HCT116 (cell line): ENCODE data around the gene ZDHHC14. TPM values are rescaled to one million over a fixed set of nuclear protein-coding genes. Genes with fewer than 3 reads are reported as not detected.

Experiments used
- ATAC-seq: fragments of 200-7000 bp; cut with Tn5 transposase; 2 replicates; pipeline ENCODE4 v1.9.1; 2020; ENCODE audit warnings: mild to moderate bottlenecking, moderate library complexity
- BruUV-seq: library from RNA; stranded (reverse); fragments of 400-500 nt; replicated peaks from 2 replicates; lab custom pipeline; 2021; lab: Mats Ljungman, UMichigan
- CTCF ChIA-PET: fragments of 300-600 bp; sonication (Branson Sonifier 250); formaldehyde crosslinking; loops from one replicate; lab custom pipeline; 2021; ENCODE audit warnings: antibody characterized with exemption; lab: Charles Lee
- POLR2A ChIA-PET: fragments of 300-600, 350-600 bp; sonication (Branson Sonifier 250); formaldehyde crosslinking; loops from one replicate; lab custom pipeline; 2021; ENCODE audit warnings: antibody characterized with exemption; lab: Charles Lee
- RAD21 ChIA-PET, 2 experiments: fragments of 300-600 bp; sonication (Branson Sonifier 250); formaldehyde crosslinking; loops; one replicate each; lab custom pipeline; 2023; ENCODE audit warnings: low total read pairs in 2 of 2; ENCODE audit not compliant: uncharacterized antibody in 2 of 2, unreplicated experiment in 2 of 2, low non-redundant PET in 1 of 2; lab: Charles Lee
- DNase-seq: peaks from one replicate; pipeline ENCODE4 v3.0.0-alpha.2; 2010; ENCODE audit warnings: low read depth, low spot score
- H2AFZ ChIP-seq: fragments of 200-600 bp; shearing (Covaris generic), sonication (generic); 2 replicates; pipeline ENCODE4 v1.6.1; 2017; ENCODE audit warnings: low read depth, mixed run types, mixed read lengths, antibody characterized with exemption, low read length; ENCODE audit not compliant: poor library complexity, severe bottlenecking
- H3K27ac ChIP-seq: 2 replicates; pipeline ENCODE4 v1.5.1; 2012; ENCODE audit warnings: low read depth, low read length
- H3K27me3 ChIP-seq: fragments of 200-600 bp; sonication (generic); 2 replicates; pipeline ENCODE4 v1.6.1; 2016; ENCODE audit warnings: mixed run types, low read length, mixed read lengths; ENCODE audit not compliant: insufficient read depth
- H3K36me3 ChIP-seq, 2 experiments: fragments of 200-500 bp in 1 of 2; fragments of 200-600 bp in 1 of 2; sonication (Bioruptor generic) in 1 of 2; sonication (generic) in 1 of 2; 2 replicates each; pipeline versions ENCODE4 v1.5.1 to v1.6.1; 2014 to 2016; ENCODE audit warnings: low read length in 2 of 2, inconsistent platforms in 1 of 2, mixed read lengths in 1 of 2, mixed run types in 1 of 2; ENCODE audit not compliant: insufficient read depth in 2 of 2, control insufficient read depth in 1 of 2
- H3K4me1 ChIP-seq, 2 experiments: fragments of 200-600 bp in 1 of 2; sonication (generic) in 1 of 2; 2 replicates each; pipeline versions ENCODE4 v1.5.1 to v1.6.1; 2012 to 2017; ENCODE audit warnings: low read length in 2 of 2, inconsistent platforms in 1 of 2, mild to moderate bottlenecking in 1 of 2, mixed read lengths in 1 of 2, mixed run types in 1 of 2, moderate library complexity in 1 of 2; ENCODE audit not compliant: insufficient read depth in 2 of 2, control insufficient read depth in 1 of 2
- H3K4me2 ChIP-seq: fragments of 200-600 bp; sonication (generic); 2 replicates; pipeline ENCODE4 v1.6.1; 2017; ENCODE audit warnings: mixed run types, low read length, mixed read lengths
- H3K4me3 ChIP-seq, 2 experiments: fragments of 200-600 bp in 1 of 2; sonication (generic) in 1 of 2; replicated peaks in 1 of 2; 2 replicates each; pipeline ENCODE4 v1.5.1; 2011 to 2016; ENCODE audit warnings: low read length in 2 of 2, control low read depth in 1 of 2, low read depth in 1 of 2, mild to moderate bottlenecking in 1 of 2, mixed read lengths in 1 of 2, mixed run types in 1 of 2
- H3K79me2 ChIP-seq: fragments of 200-600 bp; sonication (generic); 2 replicates; pipeline ENCODE4 v1.6.1; 2017; ENCODE audit warnings: mild to moderate bottlenecking, mixed run types, low read length, moderate library complexity, mixed read lengths; ENCODE audit not compliant: insufficient read depth
- H3K9ac ChIP-seq: fragments of 200-600 bp; sonication (generic); 2 replicates; pipeline ENCODE4 v1.6.1; 2016; ENCODE audit warnings: low read length, mixed read lengths
- H3K9me2 ChIP-seq: fragments of 200-600 bp; sonication (generic), shearing (Covaris generic); 2 replicates; pipeline ENCODE4 v1.6.1; 2017; ENCODE audit warnings: mixed run types, mild to moderate bottlenecking, moderate library complexity; ENCODE audit not compliant: insufficient read depth
- H3K9me3 ChIP-seq, 2 experiments: fragments of 200-500 bp in 1 of 2; fragments of 200-600 bp in 1 of 2; sonication (Bioruptor generic) in 1 of 2; sonication (generic) in 1 of 2; 2 replicates each; pipeline ENCODE4 v1.6.1; 2014 to 2017; ENCODE audit warnings: low read length in 2 of 2, mixed read lengths in 2 of 2, inconsistent platforms in 1 of 2, low read depth in 1 of 2, mild to moderate bottlenecking in 1 of 2, mixed run types in 1 of 2, moderate library complexity in 1 of 2; ENCODE audit not compliant: control insufficient read depth in 1 of 2, insufficient read depth in 1 of 2
- H4K20me1 ChIP-seq: fragments of 200-600 bp; sonication (generic), shearing (Covaris generic); 2 replicates; pipeline ENCODE4 v1.6.1; 2017; ENCODE audit warnings: mixed run types, mild to moderate bottlenecking, moderate library complexity; ENCODE audit not compliant: insufficient read depth
- ATF3 ChIP-seq: IDR thresholded peaks from 2 replicates; pipeline ENCODE4 v1.6.1; 2012
- CBX3 ChIP-seq: IDR thresholded peaks from 2 replicates; pipeline ENCODE4 v1.6.1; 2012; ENCODE audit warnings: low read depth
- ELF1 ChIP-seq: IDR thresholded peaks from 2 replicates; pipeline ENCODE4 v1.6.1; 2012; ENCODE audit warnings: low read depth, borderline replicate concordance
- EZH2phosphoT487 ChIP-seq: fragments of 200-600 bp; IDR thresholded peaks from 2 replicates; pipeline ENCODE4 v1.6.1; 2018; ENCODE audit warnings: antibody characterized with exemption, borderline replicate concordance
- FOSL1 ChIP-seq: IDR thresholded peaks from 2 replicates; pipeline ENCODE4 v1.6.1; 2012; ENCODE audit warnings: low read depth
- POLR2AphosphoS5 ChIP-seq: IDR thresholded peaks from 2 replicates; pipeline ENCODE4 v1.6.1; 2011; ENCODE audit warnings: mild to moderate bottlenecking, low read depth, low read length, moderate library complexity
- SIN3A ChIP-seq: IDR thresholded peaks from 2 replicates; pipeline ENCODE4 v1.6.1; 2012; ENCODE audit warnings: low read depth
- SP1 ChIP-seq: IDR thresholded peaks from 2 replicates; pipeline ENCODE4 v1.6.1; 2012; ENCODE audit warnings: low read depth
- SRF ChIP-seq: IDR thresholded peaks from 2 replicates; pipeline ENCODE4 v1.6.1; 2012; ENCODE audit warnings: low read depth
- TCF7L2 ChIP-seq: IDR thresholded peaks from 2 replicates; pipeline ENCODE4 v1.7.0; 2011; ENCODE audit warnings: borderline replicate concordance, inconsistent platforms; ENCODE audit not compliant: insufficient read depth, insufficient read length; ENCODE audit errors: extremely low read depth
- intact Hi-C: fragments of 100-400 bp; cut with micrococcal nuclease; formaldehyde crosslinking; loops from 2 replicates; pipeline ENCODE4 v1.10.0; 2022
- total RNA-seq: library from RNA; stranded (reverse); gene quantifications from one replicate; pipeline ENCODE4 v1.2.1, GENCODE V29; 2021; ENCODE audit not compliant: unreplicated experiment
- TF ChIP-seq, protein P1 (sequence below): IDR thresholded peaks from 2 replicates; pipeline ENCODE4 v1.6.1; 2012
- TF ChIP-seq, protein P2 (sequence below): IDR thresholded peaks from 2 replicates; pipeline ENCODE4 v1.6.1; 2012; ENCODE audit warnings: low read depth

The ZDHHC14 gene
- total RNA-seq, 1 experiment from 2014 or later = 5.3 TPM

- no peak for ATAC-seq
Measured at GRCh38 chr6:157452096-157452495, 71.1 kb downstream of the ZDHHC14 start.

GRCh38 chr6:157453131-157453530, 72.1 kb downstream of the ZDHHC14 start:
- Histone ChIP-seq H2AFZ (no peak overlapping the region), H3K9ac (no peak overlapping the region), H3K36me3 (no peaks in the 10 kb centered on the region), H3K9me2 (no peaks in the 10 kb centered on the region), H3K4me3 (no peak overlapping the region), H3K27me3 (no peaks in the 10 kb centered on the region), H4K20me1 (no peaks in the 10 kb centered on the region), H3K4me1 (no peaks in the 10 kb centered on the region), H3K27ac (no peak overlapping the region), H3K79me2 (no peaks in the 10 kb centered on the region), H3K4me2 (no peak overlapping the region), H3K9me3 (no peaks in the 10 kb centered on the region)
- ChIA-PET CTCF (no interaction called here), POLR2A (no interaction called here), RAD21 (no interaction called here)
- no TSS peak for BruUV-seq
- DNase-seq (no peak), ATAC-seq (no peak)
- no peak for TF ChIP-seq SP1
- no peak for TF ChIP-seq FOSL1
- TF ChIP-seq, protein P1, sequence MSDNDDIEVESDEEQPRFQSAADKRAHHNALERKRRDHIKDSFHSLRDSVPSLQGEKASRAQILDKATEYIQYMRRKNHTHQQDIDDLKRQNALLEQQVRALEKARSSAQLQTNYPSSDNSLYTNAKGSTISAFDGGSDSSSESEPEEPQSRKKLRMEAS = no peak
- no peak for TF ChIP-seq ATF3
- TF ChIP-seq CBX3 = no peak
- TF ChIP-seq, protein P2, sequence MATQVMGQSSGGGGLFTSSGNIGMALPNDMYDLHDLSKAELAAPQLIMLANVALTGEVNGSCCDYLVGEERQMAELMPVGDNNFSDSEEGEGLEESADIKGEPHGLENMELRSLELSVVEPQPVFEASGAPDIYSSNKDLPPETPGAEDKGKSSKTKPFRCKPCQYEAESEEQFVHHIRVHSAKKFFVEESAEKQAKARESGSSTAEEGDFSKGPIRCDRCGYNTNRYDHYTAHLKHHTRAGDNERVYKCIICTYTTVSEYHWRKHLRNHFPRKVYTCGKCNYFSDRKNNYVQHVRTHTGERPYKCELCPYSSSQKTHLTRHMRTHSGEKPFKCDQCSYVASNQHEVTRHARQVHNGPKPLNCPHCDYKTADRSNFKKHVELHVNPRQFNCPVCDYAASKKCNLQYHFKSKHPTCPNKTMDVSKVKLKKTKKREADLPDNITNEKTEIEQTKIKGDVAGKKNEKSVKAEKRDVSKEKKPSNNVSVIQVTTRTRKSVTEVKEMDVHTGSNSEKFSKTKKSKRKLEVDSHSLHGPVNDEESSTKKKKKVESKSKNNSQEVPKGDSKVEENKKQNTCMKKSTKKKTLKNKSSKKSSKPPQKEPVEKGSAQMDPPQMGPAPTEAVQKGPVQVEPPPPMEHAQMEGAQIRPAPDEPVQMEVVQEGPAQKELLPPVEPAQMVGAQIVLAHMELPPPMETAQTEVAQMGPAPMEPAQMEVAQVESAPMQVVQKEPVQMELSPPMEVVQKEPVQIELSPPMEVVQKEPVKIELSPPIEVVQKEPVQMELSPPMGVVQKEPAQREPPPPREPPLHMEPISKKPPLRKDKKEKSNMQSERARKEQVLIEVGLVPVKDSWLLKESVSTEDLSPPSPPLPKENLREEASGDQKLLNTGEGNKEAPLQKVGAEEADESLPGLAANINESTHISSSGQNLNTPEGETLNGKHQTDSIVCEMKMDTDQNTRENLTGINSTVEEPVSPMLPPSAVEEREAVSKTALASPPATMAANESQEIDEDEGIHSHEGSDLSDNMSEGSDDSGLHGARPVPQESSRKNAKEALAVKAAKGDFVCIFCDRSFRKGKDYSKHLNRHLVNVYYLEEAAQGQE = no peak
- TF ChIP-seq SIN3A = no peak
- no peak for TF ChIP-seq EZH2phosphoT487
- no peak for TF ChIP-seq SRF
- TF ChIP-seq TCF7L2 = no peak
- no peak for TF ChIP-seq ELF1
- intact Hi-C loops = no loop called here

More at GRCh38 chr6:157452096-157452495, 71.1 kb downstream of the ZDHHC14 start:
- intact Hi-C loops = no loop called here
- BruUV-seq = no TSS peak
- RAD21 ChIA-PET = no interaction called here
- POLR2A ChIA-PET = no interaction called here
- no peak overlapping the region for H3K27ac ChIP-seq
- TF ChIP-seq POLR2AphosphoS5 = no peak
- TF ChIP-seq, all 23 proteins: peak for 0
- CTCF ChIA-PET = no interaction called here
- no peak overlapping the region for H2AFZ ChIP-seq
- no peaks in the 10 kb centered on the region for H3K27me3 ChIP-seq
- no peaks in the 10 kb centered on the region for H3K4me1 ChIP-seq
- no peak overlapping the region for H3K9ac ChIP-seq
- no peaks in the 10 kb centered on the region for H3K9me2 ChIP-seq
- DNase-seq = no peak
- H3K79me2 ChIP-seq = no peaks in the 10 kb centered on the region
- H3K4me2 ChIP-seq = no peak overlapping the region
- H3K9me3 ChIP-seq = no peaks in the 10 kb centered on the region
- H4K20me1 ChIP-seq = no peaks in the 10 kb centered on the region
- no peaks in the 10 kb centered on the region for H3K36me3 ChIP-seq
- no peak overlapping the region for H3K4me3 ChIP-seq
